OCI-LY3 (cell line): ENCODE data around the gene TGM1.

Experiments used
- H2AFZ ChIP-seq: fragments of 200-600, 300-600 bp; shearing (Covaris generic); 2 replicates; pipeline ENCODE4 v1.6.0; 2014; ENCODE audit warnings: antibody characterized with exemption, low read depth, low read length
- H3K27ac ChIP-seq: fragments of 200-600, 300-600 bp; sonication (generic); 2 replicates; pipeline ENCODE4 v1.5.1; 2014; ENCODE audit warnings: mild to moderate bottlenecking, low read length, moderate library complexity, mixed read lengths
- H3K27me3 ChIP-seq: fragments of 200-600, 300-600 bp; sonication (generic); 2 replicates; pipeline ENCODE4 v1.6.1; 2014; ENCODE audit warnings: low read depth, low read length, mixed read lengths
- H3K36me3 ChIP-seq: fragments of 200-600, 300-600 bp; sonication (generic); replicated peaks from 2 replicates; pipeline ENCODE3; 2014; ENCODE audit warnings: low read depth, low read length, mixed read lengths
- H3K4me1 ChIP-seq: fragments of 300-600, 200-600 bp; sonication (generic); 2 replicates; pipeline ENCODE4 v1.6.1; 2014; ENCODE audit warnings: low read length, mixed read lengths
- H3K4me2 ChIP-seq: fragments of 200-600, 300-600 bp; sonication (generic); 2 replicates; pipeline ENCODE4 v1.6.1; 2014; ENCODE audit warnings: low read length, mixed read lengths
- H3K4me3 ChIP-seq: fragments of 300-600, 200-600 bp; sonication (generic); 2 replicates; pipeline ENCODE4 v1.5.1; 2014; ENCODE audit warnings: antibody characterized with exemption, mild to moderate bottlenecking, low read length, moderate library complexity
- H3K79me2 ChIP-seq: fragments of 300-600, 200-600 bp; shearing (Covaris generic); 2 replicates; pipeline ENCODE4 v1.6.1; 2014; ENCODE audit warnings: mild to moderate bottlenecking, low read length, mixed read lengths
- H3K9ac ChIP-seq: fragments of 300-600, 200-600 bp; shearing (Covaris generic); 2 replicates; pipeline ENCODE4 v1.6.0; 2014; ENCODE audit warnings: mild to moderate bottlenecking, low read length, moderate library complexity
- H3K9me3 ChIP-seq: fragments of 200-600, 300-600 bp; shearing (Covaris generic); 2 replicates; pipeline ENCODE4 v1.6.1; 2014; ENCODE audit warnings: low read length, mixed read lengths; ENCODE audit not compliant: insufficient read depth
- H4K20me1 ChIP-seq: fragments of 200-600, 300-600 bp; sonication (generic); 2 replicates; pipeline ENCODE4 v1.6.1; 2016; ENCODE audit warnings: low read length, mixed read lengths; ENCODE audit not compliant: insufficient read depth
- CTCF ChIP-seq: fragments of 200-600, 300-600 bp; sonication (generic); IDR thresholded peaks from 2 replicates; pipeline ENCODE4 v1.5.1; 2014; ENCODE audit warnings: antibody characterized with exemption, low read length, low read depth
- EZH2phosphoT487 ChIP-seq: fragments of 200-600 bp; shearing (Covaris generic); IDR thresholded peaks from 2 replicates; pipeline ENCODE4 v1.6.1; 2018; ENCODE audit warnings: antibody characterized with exemption, mixed run types, low read depth

TGM1 gene

DNA sequence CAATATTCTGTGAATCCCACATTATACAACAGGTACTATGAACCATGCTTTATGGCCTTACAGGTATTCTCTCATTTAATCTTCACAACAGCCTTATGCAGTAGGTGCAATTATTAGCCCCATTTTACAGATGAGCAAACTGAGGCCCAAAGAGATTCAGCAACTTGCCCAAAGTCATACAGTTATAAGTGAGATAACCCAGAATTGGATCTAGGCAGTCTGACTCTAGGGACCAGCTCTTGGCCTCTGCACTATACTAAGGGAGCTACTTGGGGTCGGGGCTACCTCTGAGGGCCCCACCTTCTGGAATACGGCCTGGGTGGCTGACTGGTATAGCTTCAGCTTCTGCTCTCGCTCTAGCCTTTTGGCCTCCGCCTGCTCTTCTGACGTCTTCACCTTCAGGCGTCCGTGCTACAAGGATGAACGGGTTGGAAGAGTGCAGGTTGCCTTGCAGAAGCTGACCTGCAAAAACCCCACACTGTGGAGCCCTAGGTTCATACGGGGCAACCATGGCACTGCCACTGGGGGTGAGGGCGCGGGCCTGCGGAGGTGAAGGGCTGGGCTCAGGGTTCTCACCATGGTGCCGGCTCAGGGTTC, 7.7 kb upstream of the TGM1 start:
- Histone ChIP-seq H3K27me3 (no peaks in the 10 kb centered on the region), H3K79me2 (no peaks in the 10 kb centered on the region), H3K9me3 (no peaks in the 10 kb centered on the region), H3K36me3 (peaks cover 2% of the 10 kb centered on the region), H4K20me1 (no peaks in the 10 kb centered on the region), H3K4me3 (peak overlapping the region; percentile 90), H2AFZ (no peak overlapping the region), H3K4me1 (peaks cover 38% of the 10 kb centered on the region), H3K9ac (peak overlapping the region; percentile 98), H3K4me2 (peak overlapping the region; percentile 83), H3K27ac (peak overlapping the region; percentile 88)
- no peak for TF ChIP-seq CTCF
- TF ChIP-seq EZH2phosphoT487 = no peak

DNA sequence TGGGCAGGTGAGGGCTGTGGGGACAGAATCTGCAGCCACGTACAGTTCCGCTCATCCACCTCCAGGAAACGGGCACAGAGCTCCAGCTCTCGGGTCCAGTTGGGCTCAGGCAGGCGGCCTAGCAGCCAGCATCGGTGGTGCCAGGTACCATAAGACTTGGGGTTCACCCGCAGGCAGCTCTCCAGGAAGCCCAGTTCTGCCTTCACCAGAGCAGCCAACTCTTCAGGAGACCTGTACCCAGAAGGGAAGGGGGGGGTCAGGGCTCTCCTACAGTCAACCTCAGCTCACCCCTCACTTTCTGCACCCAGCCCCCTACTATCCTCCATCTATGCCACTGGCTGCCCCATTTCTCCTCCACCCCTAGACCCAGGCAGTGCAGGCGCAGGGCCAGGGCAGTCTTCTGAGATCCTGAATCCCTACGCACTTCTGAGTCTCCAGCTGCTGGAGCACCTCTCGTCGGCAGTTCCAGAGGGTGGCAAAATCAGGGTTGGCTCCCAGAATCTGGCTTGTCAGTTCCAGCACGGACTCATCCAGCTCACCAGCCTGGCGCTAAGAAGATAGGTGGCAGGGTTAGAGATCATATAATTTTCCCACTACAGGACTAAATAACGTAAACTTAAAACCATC, 7.0 kb upstream of the TGM1 start:
- peaks cover 34% of the 10 kb centered on the region for H3K4me1 ChIP-seq

DNA sequence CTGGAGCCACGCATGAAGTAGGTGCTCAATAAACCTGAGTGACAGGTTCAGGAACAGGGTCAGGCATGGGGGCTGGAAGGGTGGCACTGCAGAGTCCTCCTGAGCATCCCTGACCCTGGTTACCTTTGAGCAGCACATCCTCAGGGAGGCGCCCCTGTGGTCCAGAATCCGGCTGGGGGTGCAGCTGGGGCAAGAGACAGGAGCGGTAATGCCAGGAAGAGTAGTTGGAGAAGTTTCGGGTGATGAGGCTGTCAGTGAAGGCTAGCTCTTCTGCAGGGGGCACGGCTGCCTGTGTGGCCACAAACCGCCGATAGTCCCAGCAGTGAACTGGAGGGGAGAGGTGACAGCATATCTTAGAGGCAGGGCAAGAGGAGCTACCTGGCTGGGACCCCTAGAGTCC, 6.4 kb upstream of the TGM1 start:
- no peaks in the 10 kb centered on the region for H3K79me2 ChIP-seq
- H3K4me3 ChIP-seq = no peak overlapping the region
- H3K27me3 ChIP-seq = no peaks in the 10 kb centered on the region
- peaks cover 31% of the 10 kb centered on the region for H3K4me1 ChIP-seq
- TF ChIP-seq EZH2phosphoT487 = no peak
- no peak for TF ChIP-seq CTCF
- H4K20me1 ChIP-seq = no peaks in the 10 kb centered on the region
- H2AFZ ChIP-seq = no peak overlapping the region
- no peak overlapping the region for H3K4me2 ChIP-seq
- H3K27ac ChIP-seq = no peak overlapping the region
- peaks cover 2% of the 10 kb centered on the region for H3K36me3 ChIP-seq
- no peaks in the 10 kb centered on the region for H3K9me3 ChIP-seq
- H3K9ac ChIP-seq = no peak overlapping the region

More for the DNA sequence above, 7.0 kb upstream of the TGM1 start:
- Histone ChIP-seq H3K79me2 (no peaks in the 10 kb centered on the region), H3K27me3 (no peaks in the 10 kb centered on the region), H3K27ac (no peak overlapping the region), H3K9ac (no peak overlapping the region), H3K36me3 (peaks cover 2% of the 10 kb centered on the region), H3K9me3 (no peaks in the 10 kb centered on the region), H2AFZ (no peak overlapping the region), H3K4me2 (peak overlapping the region; percentile 83; the same call in 1 of the 2 replicates), H3K4me3 (peak overlapping the region; percentile 90; the same call in 1 of the 2 replicates), H4K20me1 (no peaks in the 10 kb centered on the region)
- no peak for TF ChIP-seq CTCF
- no peak for TF ChIP-seq EZH2phosphoT487

DNA sequence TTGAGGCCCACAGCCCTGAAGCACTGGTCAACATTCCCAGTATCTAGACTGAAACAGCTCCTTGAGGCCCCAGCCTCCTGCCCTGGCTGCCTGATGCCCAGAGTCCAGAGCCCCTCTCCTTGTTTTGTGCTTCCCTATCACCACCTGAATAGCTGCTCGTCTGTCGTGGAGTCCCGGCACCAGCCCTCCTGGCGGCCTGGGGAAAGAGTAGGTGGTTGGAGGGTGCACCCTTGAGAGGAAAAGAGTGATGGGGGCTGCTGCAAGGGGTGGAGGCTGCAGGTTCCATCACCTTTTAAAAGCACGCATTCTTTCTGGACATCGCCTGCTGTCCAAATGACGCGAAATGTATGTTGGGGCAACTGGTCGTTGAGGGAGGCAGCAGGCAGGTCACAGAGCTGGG, 5.2 kb upstream of the TGM1 start:
- H2AFZ ChIP-seq = no peak overlapping the region
- H3K4me1 ChIP-seq = peaks cover 20% of the 10 kb centered on the region
- H3K4me2 ChIP-seq = no peak overlapping the region
- no peaks in the 10 kb centered on the region for H3K9me3 ChIP-seq
- H3K27me3 ChIP-seq = no peaks in the 10 kb centered on the region
- no peak overlapping the region for H3K27ac ChIP-seq
- H3K79me2 ChIP-seq = no peaks in the 10 kb centered on the region
- no peak overlapping the region for H3K9ac ChIP-seq
- H4K20me1 ChIP-seq = no peaks in the 10 kb centered on the region
- no peak overlapping the region for H3K4me3 ChIP-seq
- TF ChIP-seq CTCF = no peak
- TF ChIP-seq EZH2phosphoT487 = no peak
- H3K36me3 ChIP-seq = peaks cover 2% of the 10 kb centered on the region
